G401 (cell line): ENCODE measurements around the gene CD81. TPM values are rescaled to one million over a fixed set of nuclear protein-coding genes. Genes with fewer than 3 reads are reported as not detected.
"Not testable (repeated sequence)": the region's sequence is repeated elsewhere in the genome, so short reads cannot be mapped to it uniquely, and the experiment has no call there.

Experiments
- DNase-seq: peaks from one replicate; pipeline ENCODE4 v3.0.0-alpha.2; 2015; ENCODE audit warnings: low spot score
- in situ Hi-C: cut with HindIII; loops from 2 replicates; pipeline ENCODE4 v1.10.0; 2016; ENCODE audit warnings: low sequenced_read_pairs, mixed read lengths
- total RNA-seq: library from RNA; depleted of rRNA; stranded (reverse); fragments of >200 nt; shearing (Covaris generic); gene quantifications from 2 replicates; pipeline ENCODE4 v1.2.3, GENCODE V29; 2014; rRNA removed

The CD81 gene
- 61.8 and 105 TPM in 2 replicates for total RNA-seq

- in situ Hi-C loops: no loop called here
Measured at GRCh38 chr11:2376751-2377451, at the start of gene CD81. Gene CD81 (plus strand): TSS chr11:2377310. CDS start chr11:2377550, 240 bp downstream.

GRCh38 chr11:2328021-2328420 is 49.1 kb upstream of the CD81 start:
- in situ Hi-C loops: no loop called here
- peak; percentile 25 for DNase-seq

More at GRCh38 chr11:2376751-2377451, at the start of gene CD81:
- DNase-seq: peak; percentile 59

- in situ Hi-C loops: no loop called here
- no peak for DNase-seq
Measured at GRCh38 chr11:2328656-2329354, 48.3 kb upstream of the CD81 start.

GRCh38 chr11:2329551-2329950 is 47.6 kb upstream of the CD81 start:
- in situ Hi-C loops: no loop called here
- no peak for DNase-seq

GRCh38 chr11:2330696-2331095 is 46.4 kb upstream of the CD81 start:
- no peak for DNase-seq
- in situ Hi-C loops: no loop called here

GRCh38 chr11:2331404-2331803 is 45.7 kb upstream of the CD81 start:
- in situ Hi-C loops: no loop called here

GRCh38 chr11:2332569-2332968 is 44.5 kb upstream of the CD81 start:
- DNase-seq, in situ Hi-C loops: not testable (repeated sequence)

More at GRCh38 chr11:2331404-2331803, 45.7 kb upstream of the CD81 start:
- no peak for DNase-seq

- DNase-seq, in situ Hi-C loops: not testable (repeated sequence)
Measured at GRCh38 chr11:2333486-2334205, 43.5 kb upstream of the CD81 start.

GRCh38 chr11:2335286-2335685 is 41.8 kb upstream of the CD81 start:
- in situ Hi-C loops: not testable (repeated sequence)

GRCh38 chr11:2338760-2339159 is 38.4 kb upstream of the CD81 start:
- DNase-seq, in situ Hi-C loops: not testable (repeated sequence)

More at GRCh38 chr11:2335286-2335685, 41.8 kb upstream of the CD81 start:
- not testable (repeated sequence) for DNase-seq

GRCh38 chr11:2342557-2342956 is 34.6 kb upstream of the CD81 start:
- DNase-seq: no peak
- in situ Hi-C loops: no loop called here

GRCh38 chr11:2342981-2343380 is 34.1 kb upstream of the CD81 start:
- in situ Hi-C loops: no loop called here
- DNase-seq: no peak

- in situ Hi-C loops: no loop called here
Measured at GRCh38 chr11:2343502-2343901, 33.6 kb upstream of the CD81 start.

GRCh38 chr11:2345050-2345449 is 32.1 kb upstream of the CD81 start:
- in situ Hi-C loops: no loop called here

More at GRCh38 chr11:2343502-2343901, 33.6 kb upstream of the CD81 start:
- DNase-seq: no peak

GRCh38 chr11:2346014-2346413 is 31.1 kb upstream of the CD81 start:
- no peak for DNase-seq
- in situ Hi-C loops: no loop called here

More at GRCh38 chr11:2345050-2345449, 32.1 kb upstream of the CD81 start:
- DNase-seq: no peak

GRCh38 chr11:2346586-2347307 is 30.4 kb upstream of the CD81 start:
- in situ Hi-C loops: no loop called here
- no peak for DNase-seq

GRCh38 chr11:2347308-2347830 is 29.7 kb upstream of the CD81 start:
- DNase-seq: no peak
- in situ Hi-C loops: no loop called here

GRCh38 chr11:2348986-2349385 is 28.1 kb upstream of the CD81 start:
- in situ Hi-C loops: no loop called here
- no peak for DNase-seq

GRCh38 chr11:2351701-2352100 is 25.4 kb upstream of the CD81 start:
- in situ Hi-C loops: no loop called here
- DNase-seq: no peak
